K562 (cell line): ENCODE data around the gene MED15. TPM values are rescaled to one million over a fixed set of nuclear protein-coding genes. Genes with fewer than 3 reads are reported as not detected.

Experiments
- BCL6 ChIP-seq: fragments of 250-450 bp; sonication (Bioruptor Pico); IDR thresholded peaks from 2 replicates; pipeline ENCODE4 v1.4.0; 2020
- ETS2 ChIP-seq: IDR thresholded peaks from 2 replicates; pipeline ENCODE4 v1.6.1; 2016; ENCODE audit warnings: borderline replicate concordance, missing genetic modification characterization, mild to moderate bottlenecking, moderate library complexity, missing compliant biosample characterization; ENCODE audit not compliant: poor library complexity, severe bottlenecking
- ETV5 ChIP-seq: sonication (generic); formaldehyde crosslinking; IDR thresholded peaks from 2 replicates; pipeline ENCODE4 v1.4.0; 2020; ENCODE audit warnings: low read depth, mild to moderate bottlenecking, missing genetic modification reagents
- ETV6 ChIP-seq, 3 experiments: fragments of 150-350 bp in 1 of 3; sonication (generic) in 1 of 3; formaldehyde crosslinking in 1 of 3; IDR thresholded peaks; 2 replicates each; pipeline versions ENCODE4 v1.6.1 to v1.8.0; 2014 to 2022; ENCODE audit warnings: borderline replicate concordance in 2 of 3, low read depth in 2 of 3, antibody characterized with exemption in 1 of 3, low read length in 1 of 3, mild to moderate bottlenecking in 1 of 3, missing genetic modification reagents in 1 of 3
- KLF10 ChIP-seq: fragments of 250-450 bp; sonication (Bioruptor Pico); IDR thresholded peaks from 2 replicates; pipeline ENCODE4 v1.6.1; 2021; ENCODE audit warnings: matching md5 sums
- MXI1 ChIP-seq: IDR thresholded peaks from 2 replicates; pipeline ENCODE4 v1.6.1; 2011; ENCODE audit warnings: low read depth, mild to moderate bottlenecking, improper control_type of control experiment, low read length
- RFX1 ChIP-seq: fragments of 450-650 bp; IDR thresholded peaks from 2 replicates; pipeline ENCODE4 v1.6.1; 2016; ENCODE audit warnings: mild to moderate bottlenecking, moderate library complexity
- TFE3 ChIP-seq: fragments of 450-650 bp; formaldehyde crosslinking; IDR thresholded peaks from 2 replicates; pipeline ENCODE4 v1.4.0; 2020; ENCODE audit warnings: mild to moderate bottlenecking, mixed read lengths
- TRIM25 ChIP-seq: fragments of 450-650 bp; IDR thresholded peaks from 2 replicates; pipeline ENCODE4 v1.7.0; 2016; ENCODE audit warnings: borderline replicate concordance
- ZBTB43 ChIP-seq: sonication (generic); formaldehyde crosslinking; IDR thresholded peaks from 2 replicates; pipeline ENCODE4 v1.8.0; 2023; ENCODE audit warnings: mild to moderate bottlenecking, missing genetic modification reagents
- ZNF277 ChIP-seq: fragments of 250-450 bp; sonication (Bioruptor Pico); IDR thresholded peaks from 2 replicates; pipeline ENCODE4 v1.8.0; 2022; ENCODE audit warnings: inconsistent platforms, mild to moderate bottlenecking, moderate library complexity, borderline replicate concordance
- ZNF449 ChIP-seq: fragments of 250-450 bp; sonication (Bioruptor Pico); IDR thresholded peaks from 2 replicates; pipeline ENCODE4 v1.8.0; 2022; ENCODE audit warnings: moderate library complexity, mild to moderate bottlenecking, inconsistent platforms
- ZNF512 ChIP-seq: IDR thresholded peaks from 2 replicates; pipeline ENCODE4 v1.6.1; 2016; ENCODE audit warnings: missing genetic modification characterization, missing compliant biosample characterization
- ZNF655 ChIP-seq: fragments of 250-450 bp; sonication (Bioruptor Pico); IDR thresholded peaks from 2 replicates; pipeline ENCODE4 v1.5.0; 2021
- polyA plus RNA-seq, 8 experiments: library from polyadenylated mRNA; depleted of rRNA in 4 of 8; stranded (reverse) in 5 of 8; unstranded in 3 of 8; fragments of >200 nt; fragmentation: Nextera tagmentation in 2 of 8; fragmentation: Illumina TruSeq in 1 of 8; extraction: Ambion mirVana in 2 of 8; extraction: Trizol in 1 of 8; gene quantifications; 2 replicates each; pipeline versions ENCODE4 v1.2.1 to v1.2.3, GENCODE V29; 2011 to 2014; ENCODE audit warnings: inconsistent platforms in 1 of 8, missing spikeins in 1 of 8
- total RNA-seq, 7 experiments: library from RNA; depleted of rRNA in 6 of 7; stranded (reverse); fragments of >200 nt in 6 of 7; fragmentation: Illumina TruSeq in 2 of 7; extraction: Trizol in 2 of 7; gene quantifications; 2 replicates each; pipeline versions ENCODE4 v1.2.1 to v1.2.3, GENCODE V29; 2011 to 2021; ENCODE audit warnings: low replicate concordance in 1 of 7

MED15 gene
- total and polyA plus RNA-seq, 9 of the 15 experiments (the other 6 are each of a cell fraction or from before 2014, with no cell fraction given) = 4.0 to 271 (median 60.1) TPM

- TF ChIP-seq ZNF655 = no peak
- no peak for TF ChIP-seq MXI1
- TF ChIP-seq ZNF449 (CRISPR knock-in tag) = no peak
- TF ChIP-seq TRIM25 = no peak
- TF ChIP-seq RFX1 = no peak
- TF ChIP-seq ZBTB43 (CRISPR knock-in tag) = no peak
- no peak for TF ChIP-seq ETV6 (IDR thresholded peaks at IDR 0.05; ENCODE audit: borderline replicate concordance in 1 of 2, low read depth in 2 of 2, low read length in 1 of 2)
- no peak for TF ChIP-seq ETV6 (CRISPR knock-in tag; IDR thresholded peaks at IDR 0.05; ENCODE audit: borderline replicate concordance)
- TF ChIP-seq ZNF512 (tag) = no peak
- TF ChIP-seq BCL6 = no peak
- TF ChIP-seq ETS2 (tag) = no peak
- TF ChIP-seq ETV5 (CRISPR knock-in tag) = no peak; the same call in none of the 2 replicates
- no peak for TF ChIP-seq TFE3 (CRISPR knock-in tag)
- TF ChIP-seq KLF10 (CRISPR knock-in tag) = no peak
- no peak for TF ChIP-seq ZNF277
Observed at GRCh38 chr22:20526628-20527355, 19.4 kb downstream of the MED15 start (continued).
